Ramos (cell line): ENCODE data around the gene SMOC2.
"Not testable (repeated sequence)": the region's sequence is repeated elsewhere in the genome, so short reads cannot be mapped to it uniquely, and the experiment has no call there.

Experiments
- in situ Hi-C: fragments of 300-500 bp; cut with MboI; formaldehyde crosslinking; loops from one replicate; pipeline ENCODE4 v1.14.3; 2022; ENCODE audit warnings: low sequenced_read_pairs; ENCODE audit not compliant: unreplicated experiment

The SMOC2 gene

DNA sequence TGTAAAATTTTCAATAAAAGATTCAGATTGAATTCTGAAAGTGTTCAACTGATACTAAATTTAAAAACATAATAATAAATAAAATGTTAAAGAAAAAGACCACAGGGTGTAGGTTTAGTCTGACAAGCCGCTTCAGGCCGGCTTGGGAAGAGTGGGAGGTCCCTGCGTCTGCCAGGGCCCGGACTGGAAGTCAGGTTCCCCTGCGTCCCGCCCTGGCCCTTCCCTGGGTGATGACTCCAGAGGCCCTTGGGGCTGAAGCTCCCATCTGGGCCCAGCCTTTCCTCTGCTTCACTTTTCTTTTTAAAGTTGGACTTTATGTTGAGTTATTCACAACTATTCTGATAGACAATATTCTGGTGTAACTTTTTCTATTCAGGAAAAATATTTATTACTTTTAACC, 93.3 kb downstream of the SMOC2 start:
- in situ Hi-C loops: no loop called here

DNA sequence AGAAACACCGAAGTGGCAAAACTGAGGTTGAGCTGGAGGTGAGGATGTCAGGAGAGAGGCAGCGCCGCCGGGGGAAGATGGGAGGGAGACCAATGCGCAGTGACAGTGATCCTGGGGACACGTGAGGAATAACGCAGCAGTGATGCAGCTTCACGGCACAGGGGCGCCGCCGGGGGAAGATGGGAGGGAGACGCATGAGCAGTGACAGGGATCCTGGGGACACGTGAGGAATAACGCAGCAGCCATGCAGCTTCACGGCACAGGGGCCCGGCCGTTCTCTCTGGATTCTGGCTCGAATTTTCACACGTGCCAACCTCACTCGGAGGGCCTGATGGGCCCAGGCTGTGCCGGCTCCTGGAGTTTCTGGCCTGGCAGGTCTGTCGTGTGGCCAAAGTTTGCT, 94.7 kb downstream of the SMOC2 start:
- in situ Hi-C loops: no loop called here

DNA sequence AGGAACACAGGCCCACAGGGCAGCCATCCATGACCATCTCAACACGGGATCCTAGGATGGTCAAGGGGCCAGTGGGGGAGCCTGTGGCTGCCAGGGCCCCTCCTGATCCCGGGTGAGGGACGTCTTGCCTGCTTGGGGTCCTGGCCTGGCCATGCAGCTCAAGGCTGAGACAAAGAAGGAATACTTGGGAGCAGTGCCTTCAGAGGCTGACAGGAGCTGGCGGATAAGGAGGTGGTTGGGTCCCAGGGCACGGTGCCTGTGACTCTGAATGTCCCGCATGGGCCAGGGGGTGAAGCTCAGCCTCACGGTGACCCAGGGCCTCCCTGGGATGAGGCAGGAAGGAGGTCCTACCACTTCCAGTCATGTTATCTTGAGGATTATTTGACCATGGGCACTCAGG, 95.2 kb downstream of the SMOC2 start:
- in situ Hi-C loops: no loop called here

DNA sequence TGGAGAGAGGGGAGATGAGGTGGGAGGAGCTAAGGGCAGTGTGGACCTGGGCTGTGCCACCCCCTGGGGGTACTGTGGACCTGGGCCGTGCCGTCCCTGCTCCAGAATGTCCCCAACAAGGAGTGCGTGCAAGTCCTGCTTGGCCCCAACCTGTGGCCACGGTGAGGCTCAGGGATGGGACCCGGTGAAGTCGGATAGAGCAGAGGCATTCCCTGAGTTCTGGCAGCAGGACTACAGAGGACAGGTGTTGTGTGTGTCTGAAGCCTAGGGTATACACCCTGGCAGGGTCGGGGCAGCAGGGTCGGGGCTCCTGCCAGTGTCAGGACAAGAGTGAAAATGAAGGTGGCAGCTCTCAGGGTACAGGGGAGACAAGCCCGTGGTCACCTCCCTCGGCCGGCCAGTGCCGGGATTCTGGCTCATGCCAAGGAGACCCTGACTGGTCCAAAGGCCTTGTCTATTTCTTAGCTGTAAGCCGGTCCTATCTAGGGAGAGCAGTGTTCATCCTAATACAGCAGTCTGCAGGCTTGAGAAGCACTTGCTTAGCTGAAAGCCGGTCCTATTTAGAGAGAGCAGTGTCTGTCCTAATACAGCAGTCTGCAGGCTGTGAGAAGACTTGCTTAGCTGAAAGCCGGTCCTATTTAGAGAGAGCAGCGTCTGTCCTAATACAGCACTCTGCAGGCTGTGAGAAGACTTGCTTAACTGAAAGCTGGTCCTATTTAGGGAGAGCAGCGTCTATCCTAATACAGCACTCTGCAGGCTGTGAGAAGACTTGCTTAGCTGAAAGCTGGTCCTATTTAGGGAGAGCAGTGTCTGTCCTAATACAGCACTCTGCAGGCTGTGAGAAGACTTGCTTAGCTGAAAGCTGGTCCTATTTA, 95.9 kb downstream of the SMOC2 start:
- in situ Hi-C loops: no loop called here

DNA sequence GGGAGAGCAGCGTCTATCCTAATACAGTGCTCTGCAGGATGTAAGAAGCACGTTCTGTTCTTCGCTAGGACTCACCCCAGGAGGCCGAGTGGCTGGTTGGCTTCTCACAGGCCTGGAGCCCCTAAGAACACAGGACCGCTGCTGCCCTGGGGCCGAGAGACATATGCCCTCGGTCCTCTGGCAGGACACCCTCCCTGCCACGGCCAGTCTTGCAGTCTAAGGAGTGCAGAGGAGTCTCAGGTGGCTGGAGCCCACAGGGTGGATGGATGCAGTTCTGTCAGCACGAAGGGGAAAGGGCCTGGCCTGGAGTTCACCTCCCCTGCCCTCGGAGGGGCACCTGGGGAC, 96.5 kb downstream of the SMOC2 start:
- in situ Hi-C loops: no loop called here

DNA sequence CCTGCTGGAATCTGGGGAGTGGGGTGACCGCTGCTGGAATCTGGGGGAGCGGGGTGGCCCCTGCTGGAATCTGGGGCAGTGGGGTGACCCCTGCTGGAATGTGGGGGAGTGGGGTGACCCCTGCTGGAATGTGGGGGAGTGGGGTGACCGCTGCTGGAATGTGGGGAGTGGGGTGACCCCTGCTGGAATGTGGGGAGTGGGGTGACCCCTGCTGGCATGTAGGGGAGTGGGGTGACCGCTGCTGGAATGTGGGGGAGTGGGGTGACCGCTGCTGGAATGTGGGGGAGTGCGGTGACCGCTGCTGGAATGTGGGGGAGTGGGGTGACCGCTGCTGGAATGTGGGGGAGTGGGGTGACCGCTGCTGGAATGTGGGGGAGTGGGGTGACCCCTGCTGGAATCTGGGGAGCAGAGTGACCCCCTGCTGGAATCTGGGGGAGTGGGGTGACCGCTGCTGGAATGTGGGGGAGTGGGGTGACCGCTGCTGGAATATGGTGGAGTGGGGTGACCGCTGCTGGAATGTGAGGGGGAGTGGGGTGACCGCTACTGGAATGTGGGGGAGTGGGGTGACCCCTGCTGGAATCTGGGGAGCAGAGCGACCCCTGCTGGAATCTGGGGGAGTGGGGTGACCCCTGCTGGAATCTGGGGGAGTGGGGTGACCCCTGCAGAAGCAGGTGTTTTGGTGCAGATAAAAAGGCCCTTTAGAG, 97.4 kb downstream of the SMOC2 start:
- in situ Hi-C loops: not testable (repeated sequence)

DNA sequence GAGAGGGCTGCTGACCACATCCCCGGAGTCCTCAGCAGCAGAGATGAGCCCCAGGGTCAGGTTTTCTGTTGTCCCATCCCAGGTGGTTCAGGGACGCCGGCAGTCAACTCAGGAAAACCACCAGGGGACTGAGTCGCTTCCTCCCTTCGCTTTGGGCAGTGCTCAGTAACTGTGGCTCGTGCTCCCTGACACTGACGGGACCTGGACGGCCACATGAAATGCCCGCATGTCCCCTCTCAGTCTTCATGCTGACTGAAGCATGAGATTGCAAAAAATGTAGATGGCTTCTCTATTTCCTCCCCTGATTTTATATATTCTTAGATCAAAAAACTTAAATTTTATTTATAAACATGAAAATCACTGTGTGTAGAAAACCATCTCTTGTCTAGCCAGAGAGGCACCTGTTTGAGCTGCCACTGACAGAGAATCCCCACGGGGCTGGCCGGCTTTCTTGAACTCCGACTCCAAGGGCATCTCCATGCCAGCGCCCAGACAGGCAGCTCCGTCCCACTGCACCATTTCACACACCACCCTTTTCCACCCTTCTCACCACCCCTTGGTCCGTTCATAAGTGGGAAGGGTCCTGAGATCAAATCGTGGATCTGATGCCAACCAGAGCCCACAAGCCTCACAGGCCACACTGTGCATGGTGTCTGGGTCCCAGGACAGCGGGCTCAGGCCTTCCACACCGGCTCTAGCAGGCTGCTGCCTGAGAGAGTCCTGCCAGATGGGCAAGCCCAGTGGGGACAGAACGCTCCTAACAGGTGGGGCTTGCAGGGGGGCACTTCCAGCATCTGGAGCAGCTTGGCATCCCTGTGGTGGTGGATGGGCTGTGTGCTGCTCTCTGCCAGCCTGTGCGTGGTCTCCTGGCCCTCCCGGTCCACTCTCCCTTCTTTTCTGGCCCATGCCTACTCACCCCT, 98.2 kb downstream of the SMOC2 start:
- in situ Hi-C loops: no loop called here

DNA sequence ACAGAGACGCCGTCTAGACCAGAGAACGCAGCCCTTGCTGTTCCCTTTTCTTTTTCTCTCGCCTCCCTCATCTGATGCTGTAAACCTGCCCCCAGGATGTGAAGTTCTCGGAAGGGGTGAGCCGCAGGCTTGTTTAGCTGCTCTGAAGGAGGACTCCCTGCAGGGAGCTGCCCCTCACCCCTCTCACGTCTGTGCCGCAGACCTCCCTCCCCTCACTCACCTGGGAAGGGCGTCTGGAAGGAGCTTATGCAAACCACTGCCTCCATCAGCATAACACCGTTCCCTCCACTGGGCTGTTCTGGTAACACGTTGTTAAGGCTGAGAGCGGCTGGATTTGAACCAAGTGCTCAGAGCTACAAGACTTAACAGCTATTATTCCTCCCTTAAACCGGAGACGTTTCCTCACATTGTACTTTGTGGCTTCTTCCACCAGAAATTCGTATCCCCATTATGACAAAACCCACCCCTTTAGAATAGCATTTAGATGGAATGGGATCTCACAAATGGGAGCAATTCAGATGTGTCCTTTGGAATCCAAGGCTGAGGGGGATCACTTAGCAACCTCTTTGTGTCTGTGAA, 99.8 kb downstream of the SMOC2 start:
- in situ Hi-C loops: no loop called here

DNA sequence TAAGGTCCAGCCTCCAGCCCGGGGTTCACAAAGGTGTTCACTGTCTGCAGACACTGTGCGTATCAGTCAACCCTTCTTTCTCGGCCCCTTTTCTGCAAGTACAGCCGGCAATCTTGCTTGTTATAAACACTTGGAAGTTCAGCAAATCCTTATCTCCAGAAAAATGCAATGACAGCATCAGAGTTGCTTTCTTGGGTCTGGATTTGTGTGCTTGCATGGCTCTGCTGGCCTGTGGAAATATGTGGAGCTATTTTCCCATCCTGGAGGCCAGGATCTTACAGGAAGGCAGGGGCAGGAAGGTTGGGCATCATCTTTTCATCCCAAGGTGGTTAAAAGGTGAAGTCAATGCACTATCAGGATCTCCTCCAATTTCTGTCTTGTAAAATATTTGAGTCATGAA, 100.3 kb downstream of the SMOC2 start:
- in situ Hi-C loops: no loop called here

DNA sequence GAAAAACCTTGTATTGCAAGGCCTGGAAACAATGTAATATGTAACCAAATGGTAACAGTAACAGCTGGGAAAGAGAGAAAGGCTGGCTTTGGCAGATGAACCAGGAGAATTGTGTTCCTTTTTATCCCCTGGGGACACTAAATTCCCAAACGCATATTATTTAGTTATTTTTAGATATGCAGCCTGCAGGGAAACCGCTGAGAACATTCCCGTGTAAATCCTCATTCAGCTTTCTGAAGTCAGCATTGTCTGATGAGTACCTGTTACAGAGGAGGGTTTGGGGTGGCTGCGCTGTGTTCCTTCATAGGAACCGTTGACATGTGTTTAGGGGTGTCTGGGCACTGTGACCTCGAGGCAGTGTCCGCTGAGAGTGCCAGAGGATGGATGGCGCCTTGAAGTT, 101.3 kb downstream of the SMOC2 start:
- in situ Hi-C loops: no loop called here

DNA sequence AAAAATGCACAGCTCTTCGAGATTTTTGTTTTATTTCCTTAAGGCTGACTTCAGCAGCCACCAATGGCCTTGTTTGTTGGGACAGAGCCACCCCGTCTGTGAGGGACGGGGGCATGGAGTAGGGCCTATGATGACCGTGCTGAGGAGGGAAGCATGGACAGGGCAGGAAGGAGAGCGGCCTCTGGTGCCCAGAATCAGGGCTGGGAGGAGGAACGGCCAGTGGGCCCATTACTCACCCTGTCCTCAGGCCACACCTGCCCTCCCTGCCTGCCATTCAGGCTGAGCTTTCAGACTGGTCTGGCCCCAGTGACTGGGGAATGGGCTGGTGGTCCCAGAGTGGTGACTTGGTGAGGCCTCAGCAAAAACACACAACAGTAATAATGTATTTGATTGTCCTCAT, 104.4 kb downstream of the SMOC2 start:
- in situ Hi-C loops: no loop called here

DNA sequence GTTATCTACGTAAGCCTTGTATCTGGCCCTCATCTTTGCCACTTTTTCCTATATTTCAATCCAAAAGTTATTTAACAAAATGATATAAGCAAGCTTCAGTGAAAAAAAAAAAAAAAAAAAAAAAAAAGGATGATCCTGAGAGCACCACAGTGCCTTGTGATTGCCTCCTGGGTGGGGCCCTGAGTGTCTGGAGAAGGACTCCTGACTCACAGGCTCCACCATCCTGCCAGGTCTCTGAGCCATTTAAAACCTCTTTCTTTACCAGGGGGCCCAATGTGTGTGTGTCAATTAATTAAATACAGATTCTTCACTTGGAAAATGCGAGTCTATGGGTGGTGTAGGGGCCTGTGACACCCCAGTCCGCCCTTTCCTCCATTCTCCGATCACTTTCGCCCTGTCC, 105.2 kb downstream of the SMOC2 start:
- in situ Hi-C loops: no loop called here

DNA sequence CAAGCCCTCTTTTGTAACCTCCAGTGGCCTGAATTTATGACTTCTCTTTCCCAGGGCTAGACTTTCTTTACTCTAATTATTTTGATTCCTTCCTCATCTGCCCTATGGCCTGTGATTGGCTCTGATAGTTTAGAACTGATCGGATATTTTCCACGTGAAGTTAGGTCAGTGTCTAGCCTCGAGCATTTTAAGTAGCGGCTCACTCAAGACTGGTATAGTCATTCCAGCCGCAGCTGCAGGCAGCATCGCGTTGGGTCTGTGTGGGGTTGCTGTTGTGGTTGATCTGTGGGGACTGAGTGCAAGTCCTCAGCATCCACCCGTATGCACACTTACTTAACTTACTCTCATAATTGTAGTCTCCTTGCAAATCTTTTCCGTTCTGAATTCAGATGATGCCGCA, 105.7 kb downstream of the SMOC2 start:
- in situ Hi-C loops: no loop called here

DNA sequence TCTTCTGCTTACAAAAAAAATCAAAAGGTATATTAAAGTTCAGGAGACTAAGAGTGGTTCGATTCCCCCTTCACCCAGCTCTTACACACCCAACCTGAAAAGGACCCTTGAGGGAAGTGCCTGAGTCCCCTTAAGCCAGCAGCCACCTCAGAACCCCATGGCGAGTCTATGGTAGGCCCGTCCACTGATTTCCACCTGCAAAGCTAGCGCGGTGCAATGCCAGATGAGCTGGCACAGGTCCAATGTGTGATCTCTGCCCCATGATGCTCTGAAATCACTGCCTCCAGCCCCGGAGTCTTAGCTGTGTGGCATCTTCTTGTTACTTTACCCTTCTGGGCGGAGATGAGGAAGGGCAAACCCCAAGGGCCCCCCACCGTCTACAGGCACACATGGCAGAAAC, 109.3 kb downstream of the SMOC2 start:
- in situ Hi-C loops: no loop called here

DNA sequence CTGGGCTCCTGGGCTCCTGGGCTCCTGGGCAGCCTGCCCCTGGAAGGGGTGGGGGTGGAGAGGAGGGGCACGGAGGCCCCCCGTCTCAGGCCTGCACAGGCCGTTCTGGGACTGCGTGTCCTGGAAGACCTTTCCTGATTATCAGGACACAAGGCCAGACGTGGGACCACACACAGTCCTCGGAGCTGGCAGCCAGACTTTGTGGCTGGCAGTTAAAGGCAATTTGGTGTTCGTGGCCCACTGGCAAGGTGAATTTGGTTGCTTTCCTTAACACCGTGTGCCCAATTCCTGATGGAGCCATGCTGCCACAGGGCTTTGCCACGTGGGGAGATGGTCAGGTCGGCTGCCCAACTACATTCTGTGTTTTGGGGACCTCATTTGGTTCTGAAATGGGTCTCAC, 113.5 kb downstream of the SMOC2 start:
- in situ Hi-C loops: no loop called here

DNA sequence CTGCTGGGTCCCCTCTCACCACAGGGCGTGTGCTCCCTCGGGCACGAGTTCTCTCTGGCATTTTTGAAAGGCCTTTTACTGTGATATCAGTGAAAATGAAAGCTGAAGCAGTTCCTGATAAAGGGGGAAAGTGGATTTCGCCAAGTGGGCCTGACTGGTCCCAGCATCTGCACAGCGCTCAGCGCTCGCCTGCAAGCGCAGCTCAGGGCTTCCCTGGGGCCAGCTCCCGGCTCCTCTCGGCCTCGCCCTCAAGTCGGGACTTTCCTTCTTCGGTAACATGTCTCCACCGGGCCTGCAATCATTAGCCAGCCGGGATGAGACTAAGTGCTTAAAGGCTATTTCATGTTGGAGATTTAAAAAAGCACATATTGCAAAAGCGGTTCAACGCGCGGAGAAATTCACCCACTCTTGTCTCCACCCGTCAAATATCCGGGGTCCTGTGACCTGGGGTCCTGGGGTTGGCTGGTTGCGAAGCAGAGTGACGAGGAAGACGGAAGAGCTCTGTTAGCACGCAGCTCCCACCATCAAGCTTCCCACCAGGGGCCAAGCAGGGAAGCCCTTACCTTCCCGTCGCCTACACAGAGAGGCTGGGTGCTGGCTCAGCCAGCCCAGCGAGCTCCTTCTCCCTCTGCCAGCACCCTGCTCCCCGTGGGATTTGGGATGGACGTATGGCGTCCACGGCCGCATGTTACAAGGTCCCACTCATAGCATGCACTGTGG, 114.1 kb downstream of the SMOC2 start:
- in situ Hi-C loops: no loop called here

DNA sequence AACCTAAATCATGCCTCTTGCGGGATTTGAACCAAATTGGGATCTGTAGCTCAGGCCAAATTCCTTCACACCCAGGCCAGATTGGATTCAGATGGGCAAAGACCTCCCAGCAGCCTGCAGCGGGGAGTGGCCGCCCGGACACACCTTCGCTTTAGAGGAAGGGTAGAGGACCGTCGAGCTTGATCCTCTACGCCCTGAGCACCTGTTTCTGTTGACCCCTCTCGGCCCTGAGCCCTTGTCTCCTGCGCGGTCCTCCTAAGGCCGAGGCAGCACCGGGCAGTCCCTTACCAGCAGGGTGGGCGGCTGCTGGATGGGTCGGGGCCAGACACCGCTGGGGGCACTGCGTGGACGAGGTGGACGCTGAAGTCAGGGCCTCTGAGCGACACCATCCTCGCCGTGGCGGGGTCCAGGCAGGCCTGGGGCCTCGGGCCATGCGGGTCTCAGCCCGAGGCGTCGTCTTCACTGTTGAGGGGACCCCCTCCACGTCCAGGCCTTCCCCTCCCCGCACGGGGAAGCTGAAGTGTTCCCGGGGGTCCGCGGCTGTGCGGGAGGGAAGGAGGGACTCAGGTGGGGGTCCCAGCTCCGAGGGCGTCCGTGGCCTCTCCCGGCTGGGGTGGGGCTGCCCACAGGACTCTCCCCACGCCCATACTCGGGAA, 114.8 kb downstream of the SMOC2 start:
- in situ Hi-C loops: no loop called here

DNA sequence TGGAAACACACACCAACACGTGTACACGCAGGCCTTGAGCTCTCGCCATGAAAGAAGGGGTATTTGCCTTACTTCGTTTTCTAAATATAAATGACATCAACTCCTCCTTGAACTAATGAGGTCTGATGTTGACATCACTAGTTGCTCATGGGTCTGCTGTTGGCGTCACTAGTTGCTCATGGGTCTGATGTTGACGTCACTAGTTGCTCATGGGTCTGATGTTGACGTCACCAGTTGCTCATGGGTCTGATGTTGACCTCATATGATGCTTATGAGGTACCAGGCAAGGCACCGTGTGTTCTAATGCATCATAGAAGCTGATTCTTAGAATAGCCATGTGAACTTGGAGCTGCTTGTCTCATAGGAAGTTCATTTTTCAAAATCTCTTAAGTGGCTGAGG, 116.5 kb downstream of the SMOC2 start:
- in situ Hi-C loops: no loop called here

DNA sequence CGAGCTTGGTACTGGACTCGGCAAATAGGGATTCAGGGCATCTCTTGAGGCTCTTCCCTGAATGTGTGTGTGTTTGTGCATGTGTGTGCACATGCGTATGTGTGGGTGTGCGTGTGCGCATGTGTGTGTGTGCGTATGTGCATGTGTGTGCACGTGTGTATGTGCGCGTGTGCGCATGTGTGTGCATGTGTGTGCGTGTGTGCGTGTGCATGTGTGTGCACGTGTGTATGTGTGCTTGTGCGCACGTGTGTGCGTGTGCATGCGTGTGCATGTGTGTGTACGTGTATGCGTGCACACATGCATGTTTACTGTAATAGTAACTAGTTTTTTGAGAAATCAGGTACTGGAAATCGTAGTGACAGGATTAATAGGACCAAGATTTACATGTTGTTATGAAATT, 117.7 kb downstream of the SMOC2 start:
- in situ Hi-C loops: no loop called here
